ENCODE results near the gene DHRS3. TPM values are rescaled to one million over a fixed set of nuclear protein-coding genes. Genes with fewer than 3 reads are reported as not detected.

The DHRS3 gene
- total RNA-seq, 2 donors from 2014 or later = 81.7 to 104 TPM

- Histone ChIP-seq H3K27me3 (no peaks in the 10 kb centered on the region), H3K9me3 (no peaks in the 10 kb centered on the region), H3K36me3 (replicated peaks in 1 of 2; ENCODE audit: insufficient read depth in 1 of 2, low read depth in 2 of 2) (no peaks in the 10 kb centered on the region), H3K4me1 (no peaks in the 10 kb centered on the region), H3K27ac (no peak overlapping the region), H3K4me3 (no peak overlapping the region)
- peak in 2 of 4 donors; percentile 25 for DNase-seq
- peak; percentile 55 for ATAC-seq
- TF ChIP-seq POLR2A (IDR thresholded peaks at IDR 0.05) (no peak), CTCF (IDR thresholded peaks at IDR 0.05) (no peak)
- 78% methylated on average over 21 of the region's 21 CpGs for WGBS, 2 donors
- intact Hi-C loops (cut with DNase I) = no loop called here
Measured at GRCh38 chr1:12518931-12519692, 98.9 kb downstream of the DHRS3 start.

Small RNA genes within 50 kb of the gene (microRNA-seq; reads per million reads assigned to microRNA genes)
- 0.45 to 0.47 reads per million in 2 donors for gene MIR6730 (ENCODE audit: borderline number of aligned reads in 2 of 2, borderline replicate concordance in 2 of 2)

Small RNA genes within 50 kb of the gene (small RNA-seq; reads per million reads assigned to genes)
- gene MIR6730 (not detected), gene RNU6ATAC18P (not detected)

Other genes starting within 250 kb of the DHRS3 start
- gene AADACL4, start 25.9 kb upstream of the DHRS3 start, total RNA-seq = not detected
- gene AADACL3, start 97.9 kb upstream of the DHRS3 start, total RNA-seq = not detected
- gene CFAP107, start 128.0 kb upstream of the DHRS3 start, total RNA-seq = not detected
- not detected for gene PRAMEF12, start 155.5 kb upstream of the DHRS3 start, total RNA-seq
- not detected for gene PRAMEF1, start 173.2 kb upstream of the DHRS3 start, total RNA-seq
- gene PRAMEF11, start 213.2 kb upstream of the DHRS3 start, total RNA-seq = not detected
- not detected for gene HNRNPCL1, start 230.5 kb upstream of the DHRS3 start, total RNA-seq
- gene PRAMEF2, start 238.9 kb upstream of the DHRS3 start, total RNA-seq = not detected

All from body of pancreas (tissue), 4 donors.